ENCODE measurements around the gene CLDN16.

- no peak for TF ChIP-seq CTCF (IDR thresholded peaks at IDR 0.05)
- no peak for TF ChIP-seq ZFX (IDR thresholded peaks at IDR 0.05; ENCODE audit: borderline replicate concordance)
Observed at GRCh38 chr3:190432216-190432615, 44.3 kb downstream of the CLDN16 start.

Data from 22Rv1 (cell line).